Cardiac muscle cell (in vitro differentiated cells and primary cell): ENCODE measurements around the gene SLC22A31. TPM values are rescaled to one million over a fixed set of nuclear protein-coding genes. Genes with fewer than 3 reads are reported as not detected.

Experiments used
- DNase-seq, 2 donors: peaks; one replicate each; pipeline versions ENCODE4 v3.0.0 to v3.0.0-alpha.2; 2010 to 2017; ENCODE audit warnings: low read depth in 1 of 2, low spot score in 1 of 2
- H3K27ac ChIP-seq: fragments of 200-600 bp; sonication (generic); 2 replicates; pipeline ENCODE4 v1.5.1; 2016
- H3K27me3 ChIP-seq: fragments of 200-600 bp; sonication (generic); 2 replicates; pipeline ENCODE4 v1.6.0; 2016; ENCODE audit warnings: control low read depth
- H3K36me3 ChIP-seq: fragments of 200-600 bp; sonication (generic); 2 replicates; pipeline ENCODE4 v1.5.1; 2016; ENCODE audit warnings: control low read depth
- H3K4me1 ChIP-seq: fragments of 200-600 bp; sonication (generic); 2 replicates; pipeline ENCODE4 v1.8.1; 2017; ENCODE audit warnings: low read depth, mild to moderate bottlenecking, mixed run types
- H3K4me3 ChIP-seq: fragments of 200-600 bp; sonication (generic); 2 replicates; pipeline ENCODE4 v1.5.1; 2016; ENCODE audit warnings: mild to moderate bottlenecking
- H3K9me3 ChIP-seq: fragments of 200-600 bp; sonication (generic); 2 replicates; pipeline ENCODE4 v1.5.1; 2017; ENCODE audit warnings: low read depth, mild to moderate bottlenecking, control low read depth
- CTCF ChIP-seq: IDR thresholded peaks from 2 replicates; pipeline ENCODE4 v1.5.1; 2012; ENCODE audit warnings: low read depth, mild to moderate bottlenecking, low read length
- polyA plus RNA-seq: library from polyadenylated mRNA; unstranded; fragments of >200 nt; fragmentation: Nextera tagmentation; extraction: Ambion mirVana; gene quantifications from 2 replicates; pipeline ENCODE4 v1.2.1, GENCODE V29; 2016
- total RNA-seq: library from RNA; depleted of rRNA; stranded (reverse); fragments of >200 nt; gene quantifications from 2 replicates; pipeline ENCODE4 v1.2.3, GENCODE V29; 2016

The SLC22A31 gene
- total and polyA plus RNA-seq, 2 experiments from 2014 or later = 10.9 to 39.4 TPM

- TF ChIP-seq CTCF = no peak
- Histone ChIP-seq H3K4me3 (no peak overlapping the region), H3K27ac (no peak overlapping the region), H3K4me1 (no peaks in the 10 kb centered on the region), H3K9me3 (no peaks in the 10 kb centered on the region), H3K36me3 (peaks cover 2% of the 10 kb centered on the region), H3K27me3 (no peaks in the 10 kb centered on the region)
- DNase-seq = no peak
Measured at GRCh38 chr16:89156740-89157645, 43.3 kb downstream of the SLC22A31 start.

GRCh38 chr16:89155851-89156739 is 44.2 kb downstream of the SLC22A31 start:
- Histone ChIP-seq H3K27me3 (no peaks in the 10 kb centered on the region), H3K36me3 (peaks cover 5% of the 10 kb centered on the region), H3K27ac (peak overlapping the region; percentile 20), H3K9me3 (no peaks in the 10 kb centered on the region), H3K4me3 (no peak overlapping the region), H3K4me1 (no peaks in the 10 kb centered on the region)
- TF ChIP-seq CTCF = no peak
- peak in 1 of 2 donors; percentile 21 for DNase-seq

GRCh38 chr16:89155184-89155679 is 45.1 kb downstream of the SLC22A31 start:
- no peak for TF ChIP-seq CTCF
- H3K9me3 ChIP-seq = no peaks in the 10 kb centered on the region
- no peaks in the 10 kb centered on the region for H3K27me3 ChIP-seq
- H3K4me1 ChIP-seq = no peaks in the 10 kb centered on the region
- peak overlapping the region; percentile 20 for H3K27ac ChIP-seq
- no peak overlapping the region for H3K4me3 ChIP-seq
- peaks cover 5% of the 10 kb centered on the region for H3K36me3 ChIP-seq
- peak; percentile 60 to 93 for DNase-seq

GRCh38 chr16:89154390-89155183 is 45.8 kb downstream of the SLC22A31 start:
- no peak for DNase-seq
- Histone ChIP-seq H3K27ac (peak overlapping the region; percentile 20), H3K4me1 (no peaks in the 10 kb centered on the region), H3K36me3 (peaks cover 5% of the 10 kb centered on the region), H3K9me3 (no peaks in the 10 kb centered on the region), H3K27me3 (no peaks in the 10 kb centered on the region), H3K4me3 (no peak overlapping the region)
- no peak for TF ChIP-seq CTCF

DNA sequence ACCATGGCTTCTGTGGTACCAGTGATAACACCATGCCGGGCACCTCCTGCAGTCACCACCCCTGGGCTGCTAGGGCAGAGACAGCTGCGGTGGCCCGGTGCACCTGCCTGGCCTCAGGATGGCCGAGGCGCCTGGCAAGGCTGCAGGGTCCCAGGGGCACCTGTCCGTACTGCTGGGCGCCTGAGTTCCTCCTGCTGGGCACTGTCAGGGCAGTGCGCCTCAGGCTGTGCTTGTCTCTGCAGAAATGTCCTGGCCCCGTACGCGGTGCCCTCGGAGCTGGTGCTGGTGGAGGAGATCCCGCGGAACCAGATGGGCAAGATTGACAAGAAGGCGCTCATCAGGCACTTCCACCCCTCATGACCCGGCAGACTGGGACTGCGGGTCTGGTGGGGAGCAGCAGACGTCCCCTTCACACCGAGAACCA is 46.5 kb downstream of the SLC22A31 start:
- Histone ChIP-seq H3K27ac (no peak overlapping the region), H3K36me3 (peaks cover 5% of the 10 kb centered on the region), H3K4me3 (no peak overlapping the region), H3K9me3 (no peaks in the 10 kb centered on the region), H3K4me1 (no peaks in the 10 kb centered on the region), H3K27me3 (no peaks in the 10 kb centered on the region)
- TF ChIP-seq CTCF = no peak
- DNase-seq = no peak
